Middle frontal gyrus (tissue), 1 donor: Measurements from ENCODE around the gene SEMG1.

Experiments used
- DNase-seq: peaks from one replicate; pipeline ENCODE4 v3.0.0-alpha.2; 2015; ENCODE audit warnings: low spot score; ENCODE audit errors: extremely low spot score

SEMG1 gene, protein sequence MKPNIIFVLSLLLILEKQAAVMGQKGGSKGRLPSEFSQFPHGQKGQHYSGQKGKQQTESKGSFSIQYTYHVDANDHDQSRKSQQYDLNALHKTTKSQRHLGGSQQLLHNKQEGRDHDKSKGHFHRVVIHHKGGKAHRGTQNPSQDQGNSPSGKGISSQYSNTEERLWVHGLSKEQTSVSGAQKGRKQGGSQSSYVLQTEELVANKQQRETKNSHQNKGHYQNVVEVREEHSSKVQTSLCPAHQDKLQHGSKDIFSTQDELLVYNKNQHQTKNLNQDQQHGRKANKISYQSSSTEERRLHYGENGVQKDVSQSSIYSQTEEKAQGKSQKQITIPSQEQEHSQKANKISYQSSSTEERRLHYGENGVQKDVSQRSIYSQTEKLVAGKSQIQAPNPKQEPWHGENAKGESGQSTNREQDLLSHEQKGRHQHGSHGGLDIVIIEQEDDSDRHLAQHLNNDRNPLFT

DNA sequence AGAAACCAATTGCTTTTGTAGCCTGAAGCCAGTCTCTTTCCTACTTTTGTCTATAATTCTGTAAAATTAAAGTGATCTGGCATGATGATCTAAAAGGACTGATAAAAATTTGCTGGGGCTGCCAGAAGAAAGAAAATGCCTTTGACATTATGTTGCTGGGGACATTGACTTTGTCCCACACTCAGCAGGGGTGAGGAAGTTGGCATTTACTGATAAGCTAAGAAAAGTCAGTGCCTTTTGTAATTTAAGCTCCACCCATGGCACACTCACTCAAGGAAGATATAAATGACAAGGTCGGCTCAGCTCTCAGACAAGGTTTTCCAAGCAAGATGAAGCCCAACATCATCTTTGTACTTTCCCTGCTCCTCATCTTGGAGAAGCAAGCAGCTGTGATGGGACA lies at the start of gene SEMG1:
TSS of gene SEMG1 (plus strand) at position 309 of the 400 bp plus-strand sequence. CDS start at position 330, 21 bp downstream.
- DNase-seq: no peak

DNA sequence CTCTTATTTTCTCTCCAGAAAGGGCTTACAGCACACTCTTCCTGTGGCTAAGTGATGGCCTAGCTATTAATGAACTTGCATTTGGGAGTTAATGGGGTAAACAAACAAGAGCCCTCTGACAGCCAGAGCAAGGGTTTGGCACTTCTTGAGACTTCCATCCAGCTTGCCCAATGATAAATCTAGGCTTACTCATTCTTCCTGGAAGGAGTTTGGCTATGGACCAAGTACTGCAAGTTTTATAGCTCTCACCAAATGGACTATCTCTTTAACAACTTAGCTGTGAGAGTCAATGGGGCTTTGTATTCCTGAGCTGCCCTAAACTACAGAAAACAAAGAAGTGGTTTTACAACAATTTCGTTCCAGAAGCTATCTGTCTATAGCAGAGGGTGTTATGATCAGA lies 48.9 kb upstream of the SEMG1 start:
- DNase-seq: no peak

GRCh38 chr20:45163083-45163803 lies 43.6 kb upstream of the SEMG1 start:
- DNase-seq: no peak

- no peak for DNase-seq
Measured at GRCh38 chr20:45164906-45165305, 41.9 kb upstream of the SEMG1 start.

GRCh38 chr20:45173522-45173921 lies 33.3 kb upstream of the SEMG1 start:
- DNase-seq: no peak

DNA sequence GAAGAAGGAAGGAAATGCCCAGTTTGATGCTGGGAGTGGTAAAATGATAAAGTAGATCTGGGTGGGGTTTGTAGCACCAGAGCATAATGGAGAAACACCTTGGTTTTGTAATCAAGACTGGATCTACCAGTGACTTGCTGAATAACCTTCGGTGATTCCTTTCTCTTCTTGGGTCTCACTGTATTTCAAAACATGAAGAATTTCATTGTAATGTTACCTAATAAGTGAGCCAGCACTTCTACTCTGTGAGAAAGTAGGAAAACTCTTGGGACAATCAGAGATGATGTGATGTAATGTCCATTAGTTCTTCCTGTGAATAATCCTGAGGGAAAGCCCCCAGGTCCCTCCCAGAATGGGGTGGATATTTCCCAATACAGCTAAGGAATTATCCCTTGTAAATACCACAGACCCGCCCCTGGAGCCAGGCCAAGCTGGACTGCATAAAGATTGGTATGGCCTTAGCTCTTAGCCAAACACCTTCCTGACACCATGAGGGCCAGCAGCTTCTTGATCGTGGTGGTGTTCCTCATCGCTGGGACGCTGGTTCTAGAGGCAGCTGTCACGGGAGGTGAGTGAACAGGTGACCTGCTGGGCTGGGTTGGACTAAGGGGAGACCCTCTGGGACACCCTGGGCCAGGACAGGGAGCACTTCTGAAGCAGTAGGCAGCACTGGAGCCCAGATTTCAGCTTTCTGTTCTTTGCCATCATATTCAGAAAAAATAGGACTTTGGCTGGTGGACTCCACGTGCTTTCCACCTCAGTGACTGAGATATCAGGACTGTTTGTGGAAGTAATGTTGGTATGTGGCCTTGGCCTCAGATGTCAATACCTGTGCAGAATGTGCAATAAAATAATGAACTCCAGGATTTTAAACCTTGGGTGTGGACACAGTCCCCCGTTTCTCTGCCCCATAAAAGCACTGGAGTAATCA lies 32.1 kb upstream of the SEMG1 start, which contains the start of gene PI3:
TSS of gene PI3 (plus strand) at position 469 of the 931 bp plus-strand sequence. CDS start at position 490, 21 bp downstream.
- DNase-seq: no peak

- DNase-seq: no peak
Measured at GRCh38 chr20:45176526-45177267, 30.1 kb upstream of the SEMG1 start.

DNA sequence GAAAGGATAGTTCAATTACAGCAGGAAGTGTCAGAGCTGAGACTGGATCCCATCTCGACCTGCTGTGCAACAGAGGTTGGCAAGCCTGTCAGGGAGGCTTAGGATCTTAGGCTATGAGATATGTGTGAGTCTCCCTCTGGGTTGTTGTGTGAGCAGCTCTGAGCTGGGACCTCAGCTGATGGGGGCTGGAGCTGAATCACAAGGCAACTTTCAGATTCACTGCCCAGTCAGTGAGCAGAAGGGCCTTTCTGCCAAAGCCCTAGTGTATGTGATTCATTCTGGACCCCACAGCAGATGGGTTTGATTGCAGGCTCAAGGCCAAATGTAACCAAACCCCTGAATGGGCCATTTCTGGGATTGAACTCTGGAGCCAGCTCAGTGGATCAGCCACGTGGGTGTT lies 27.7 kb upstream of the SEMG1 start:
- no peak for DNase-seq

- no peak for DNase-seq
Measured at GRCh38 chr20:45181639-45182038, 25.2 kb upstream of the SEMG1 start.

- no peak for DNase-seq
Measured at GRCh38 chr20:45183084-45183483, 23.7 kb upstream of the SEMG1 start.

GRCh38 chr20:45187693-45188092 lies 19.1 kb upstream of the SEMG1 start:
- DNase-seq: no peak

GRCh38 chr20:45189067-45189609 lies 17.7 kb upstream of the SEMG1 start:
- DNase-seq: no peak

GRCh38 chr20:45189861-45190260 lies 17.0 kb upstream of the SEMG1 start:
- no peak for DNase-seq

DNA sequence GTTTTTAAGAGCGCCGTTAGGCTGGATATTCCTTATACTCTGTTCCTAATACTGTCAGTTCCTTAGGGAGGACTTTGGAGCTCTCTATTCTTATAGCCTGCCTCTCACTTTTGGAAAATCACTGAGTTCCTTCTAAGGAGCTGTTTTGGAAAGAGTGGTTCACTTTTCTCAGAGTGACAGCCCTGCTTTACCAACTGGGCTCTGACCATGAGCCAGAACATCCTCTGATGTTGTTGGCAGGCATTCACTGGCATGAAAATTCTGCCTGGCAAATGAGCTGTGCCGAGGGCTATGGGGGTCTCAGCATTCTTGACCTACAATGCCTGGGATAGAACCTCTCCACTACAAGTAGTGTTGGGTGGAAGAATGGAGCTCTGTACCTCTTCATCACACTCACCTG lies 14.9 kb upstream of the SEMG1 start:
- DNase-seq: no peak

DNA sequence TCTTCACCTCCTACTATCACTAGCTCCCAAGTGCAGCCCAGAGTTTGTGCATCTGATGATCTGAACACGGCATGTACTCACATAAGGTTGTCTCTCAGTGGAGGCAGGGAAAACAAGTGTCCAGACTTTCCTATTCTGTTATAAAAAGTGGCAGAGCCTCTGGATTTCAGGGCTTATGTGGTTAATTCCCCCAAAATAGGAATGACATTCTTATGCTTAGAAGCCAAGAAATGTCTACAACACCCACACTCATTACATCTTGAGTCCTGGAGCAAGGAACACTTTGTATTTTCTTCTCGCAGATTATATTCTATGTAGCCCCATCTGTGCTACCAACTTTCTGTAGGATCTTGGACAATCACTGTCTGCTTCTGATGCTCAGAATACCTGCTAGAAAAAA lies 13.5 kb upstream of the SEMG1 start:
- DNase-seq: peak; percentile 27

DNA sequence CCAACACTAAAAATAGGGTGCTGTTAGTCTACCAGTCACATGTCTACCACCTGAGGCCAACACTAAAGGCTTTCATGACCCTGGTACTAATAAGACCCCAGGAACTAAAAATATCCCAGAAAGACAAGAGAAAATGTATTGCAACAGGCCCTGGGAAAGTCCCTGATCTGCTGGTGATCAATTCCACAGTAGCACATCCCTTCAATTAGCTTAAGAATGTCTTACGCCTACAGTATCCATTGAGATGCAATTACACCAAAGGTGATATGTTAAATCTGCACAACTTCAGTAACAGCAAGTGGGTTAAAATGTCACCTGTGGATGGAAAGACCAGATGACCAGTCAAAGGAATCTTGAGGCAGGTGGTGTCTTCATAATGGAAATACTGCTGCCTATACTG lies 3.1 kb downstream of the SEMG1 start:
- no peak for DNase-seq

DNA sequence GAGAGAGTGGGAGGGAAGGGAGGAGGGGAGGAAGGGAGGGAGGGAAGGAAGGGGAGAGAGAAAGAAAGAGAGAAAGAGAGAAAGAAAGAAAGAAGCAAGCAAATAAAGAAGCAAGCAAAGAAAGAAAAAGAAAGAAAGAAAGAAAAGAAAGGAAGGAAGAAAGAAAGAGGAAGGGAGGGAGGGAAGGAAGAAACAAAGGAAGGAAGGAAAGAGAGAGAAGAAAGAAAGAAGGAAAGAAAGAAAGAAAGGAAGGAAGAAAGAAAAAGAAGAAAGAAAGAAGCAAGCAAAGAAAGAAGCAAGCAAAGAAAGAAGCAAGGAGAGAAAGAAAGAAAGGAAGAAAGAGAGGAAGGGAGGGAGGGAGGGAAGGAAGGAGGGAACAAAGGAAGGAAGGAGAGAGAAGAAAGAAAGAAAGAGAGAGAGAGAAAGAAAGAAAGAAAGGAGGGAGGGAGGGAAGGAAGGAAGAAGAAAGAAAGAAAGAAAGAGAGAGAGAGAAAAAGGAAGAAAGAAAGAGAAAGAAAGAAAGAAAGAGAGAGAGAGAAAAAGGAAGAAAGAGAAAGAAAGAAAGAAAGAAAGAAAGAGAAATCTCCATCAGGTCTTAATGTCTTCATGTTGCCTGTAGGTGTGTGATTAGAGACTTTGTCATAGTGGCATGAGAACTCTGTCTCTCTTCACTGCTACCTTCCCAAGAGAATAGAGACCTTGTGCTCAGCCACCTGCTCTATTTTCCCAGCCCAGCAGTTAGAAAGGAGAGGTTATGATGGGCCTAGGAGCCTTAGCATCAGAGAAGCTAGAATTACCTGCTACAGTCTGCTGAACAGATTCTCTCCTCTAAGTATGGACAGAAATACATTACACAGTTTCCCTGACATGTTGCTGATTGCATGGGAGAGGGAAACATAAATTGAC lies 5.0 kb downstream of the SEMG1 start:
- no peak for DNase-seq

DNA sequence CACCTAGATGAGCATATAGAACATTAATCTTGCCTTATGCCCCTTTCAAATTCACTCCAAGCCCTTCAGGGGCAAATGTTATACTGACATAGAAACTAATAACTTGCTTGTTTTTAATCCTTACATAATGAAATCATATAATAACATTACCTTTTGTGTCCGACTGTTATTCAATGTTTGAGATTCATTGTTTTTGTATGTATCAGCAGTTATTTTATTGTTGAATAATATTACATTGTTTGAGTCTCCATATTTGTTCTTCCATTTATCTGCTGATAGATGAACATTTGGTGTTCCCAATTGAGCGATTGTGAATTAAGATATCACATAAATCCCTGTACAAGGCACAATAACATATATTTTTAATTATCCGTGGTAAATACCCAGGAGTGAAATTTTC lies 6.0 kb downstream of the SEMG1 start:
- DNase-seq: no peak

DNA sequence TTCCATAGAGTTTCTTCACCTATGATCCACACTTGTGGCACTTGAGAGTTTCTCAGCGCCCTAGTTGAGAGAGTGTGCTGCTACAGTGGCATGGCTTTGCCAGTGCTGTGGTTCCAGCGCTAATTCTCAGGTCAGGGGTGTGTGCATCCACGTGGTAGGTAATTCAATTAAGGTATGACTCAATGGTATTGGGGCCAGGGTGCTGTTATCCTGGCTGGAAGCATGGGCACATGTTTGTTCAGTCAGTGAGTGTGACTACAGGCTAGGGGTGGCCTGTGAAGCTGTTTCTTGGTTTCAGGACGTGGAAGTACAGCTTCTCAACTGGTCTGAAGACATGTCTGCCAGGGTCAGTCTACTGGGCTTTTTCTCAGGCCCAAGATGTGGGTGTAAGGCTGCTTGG lies 11.3 kb downstream of the SEMG1 start:
- no peak for DNase-seq
